Measurements from ENCODE around the gene ASTE1. TPM values are rescaled to one million over a fixed set of nuclear protein-coding genes. Genes with fewer than 3 reads are reported as not detected.
"Not testable (repeated sequence)": the region's sequence is repeated elsewhere in the genome, so short reads cannot be mapped to it uniquely, and the experiment has no call there.

Gene ASTE1
- total and polyA plus RNA-seq, 5 donors, result 2.2 to 5.1 (median 4.5) TPM

DNA sequence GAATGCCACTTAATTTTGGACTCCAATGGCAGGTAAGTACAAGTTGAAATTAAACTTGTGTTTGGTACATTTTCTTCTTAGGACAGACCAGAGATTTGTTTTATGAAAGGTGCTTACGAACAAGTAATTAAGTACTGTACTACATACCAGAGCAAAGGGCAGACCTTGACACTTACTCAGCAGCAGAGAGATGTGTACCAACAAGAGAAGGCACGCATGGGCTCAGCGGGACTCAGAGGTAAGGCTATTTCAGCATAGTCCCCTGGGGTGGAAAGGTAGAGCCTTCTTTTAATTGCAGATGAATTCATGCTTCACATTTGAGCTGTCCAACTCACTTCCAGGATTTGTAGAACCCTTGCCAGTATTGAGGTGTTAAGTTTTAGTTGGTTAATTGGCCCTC is 51.4 kb downstream of the ASTE1 start:
- Histone ChIP-seq H3K4me3 (ENCODE audit: low read length) (no peak overlapping the region), H3K27ac (ENCODE audit: low read length) (no peak overlapping the region), H3K4me1 (ENCODE audit: control insufficient read depth, insufficient read depth, low read length) (no peaks in the 10 kb centered on the region), H3K27me3 (ENCODE audit: control insufficient read depth, insufficient read depth) (no peaks in the 10 kb centered on the region), H3K9me3 (ENCODE audit: control insufficient read depth, low read length) (no peaks in the 10 kb centered on the region)
- 92% methylated on average over 3 of the region's 3 CpGs for WGBS
- ATAC-seq (no peak), DNase-seq (no peak)
- intact Hi-C loops (cut with DNase I), result no loop called here

- no peaks in the 10 kb centered on the region for H3K4me1 ChIP-seq (ENCODE audit: control insufficient read depth, insufficient read depth, low read length)
- no peak overlapping the region for H3K27ac ChIP-seq (ENCODE audit: low read length)
- H3K27me3 ChIP-seq (ENCODE audit: control insufficient read depth, insufficient read depth), result no peaks in the 10 kb centered on the region
- intact Hi-C loops (cut with DNase I), result no loop called here
- no peak overlapping the region for H3K4me3 ChIP-seq (ENCODE audit: low read length)
- H3K9me3 ChIP-seq (ENCODE audit: control insufficient read depth, low read length), result no peaks in the 10 kb centered on the region
- ATAC-seq (no peak), DNase-seq (no peak)
- WGBS, result 95% methylated on average over 2 of the region's 2 CpGs
These were observed 52.4 kb downstream of the ASTE1 start for GRCh38 chr3:130974201-130974600.

DNA sequence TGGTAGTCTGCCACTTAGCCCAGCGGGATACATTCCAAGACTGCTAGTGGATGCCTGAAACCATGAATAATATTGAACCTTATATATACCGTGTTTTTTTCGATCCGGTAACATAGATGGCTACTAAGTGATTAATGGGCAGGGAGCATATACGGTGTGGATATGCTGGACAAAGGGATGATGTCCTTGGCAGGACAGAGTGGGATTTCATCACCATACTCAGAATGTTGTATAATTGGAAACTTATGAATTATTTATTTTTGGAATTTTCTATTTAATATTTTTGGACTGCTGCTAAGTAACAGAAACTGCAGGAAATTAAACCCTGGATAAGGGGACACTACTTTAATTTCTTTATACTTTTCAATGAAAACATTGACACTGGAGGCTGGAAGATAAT is 53.2 kb downstream of the ASTE1 start:
- Histone ChIP-seq H3K4me1 (ENCODE audit: control insufficient read depth, insufficient read depth, low read length) (no peaks in the 10 kb centered on the region), H3K27me3 (ENCODE audit: control insufficient read depth, insufficient read depth) (no peaks in the 10 kb centered on the region), H3K4me3 (ENCODE audit: low read length) (no peak overlapping the region), H3K9me3 (ENCODE audit: control insufficient read depth, low read length) (no peaks in the 10 kb centered on the region), H3K27ac (ENCODE audit: low read length) (no peak overlapping the region)
- intact Hi-C loops (cut with DNase I), result no loop called here
- ATAC-seq (no peak), DNase-seq (no peak)
- WGBS, result 90% methylated on average over 5 of the region's 5 CpGs

GRCh38 chr3:130972592-130972991 is 54.0 kb downstream of the ASTE1 start:
- H3K9me3 ChIP-seq (ENCODE audit: control insufficient read depth, low read length); H3K4me3 ChIP-seq (ENCODE audit: low read length); H3K4me1 ChIP-seq (ENCODE audit: control insufficient read depth, insufficient read depth, low read length); H3K27me3 ChIP-seq (ENCODE audit: control insufficient read depth, insufficient read depth); ATAC-seq; DNase-seq; intact Hi-C loops (cut with DNase I); H3K27ac ChIP-seq (ENCODE audit: low read length): not testable (repeated sequence)
- WGBS, result 98% methylated on average over 2 of the region's 2 CpGs

DNA sequence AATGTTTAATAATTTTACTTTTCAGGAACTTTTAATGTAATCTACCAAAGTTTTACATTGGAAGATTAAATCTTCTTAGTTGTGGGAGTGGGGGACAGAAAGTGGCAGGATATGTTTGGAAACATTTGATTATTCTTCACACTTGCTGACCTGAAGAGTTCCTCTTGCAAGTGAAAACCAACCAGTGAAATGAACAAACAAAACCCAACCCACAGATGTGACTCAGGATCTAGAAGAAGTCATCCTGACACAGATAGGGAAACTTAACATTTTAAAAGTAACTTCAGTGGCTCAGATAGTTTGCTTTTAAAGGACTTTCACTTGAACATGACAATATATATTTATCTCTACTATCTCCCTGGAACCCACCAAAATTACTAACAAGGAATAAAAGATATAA is 55.4 kb downstream of the ASTE1 start:
- DNase-seq (no peak), ATAC-seq (no peak)
- Histone ChIP-seq H3K27me3 (ENCODE audit: control insufficient read depth, insufficient read depth) (no peaks in the 10 kb centered on the region), H3K4me3 (ENCODE audit: low read length) (no peak overlapping the region), H3K9me3 (ENCODE audit: control insufficient read depth, low read length) (no peaks in the 10 kb centered on the region), H3K27ac (ENCODE audit: low read length) (no peak overlapping the region), H3K4me1 (ENCODE audit: control insufficient read depth, insufficient read depth, low read length) (no peaks in the 10 kb centered on the region)
- intact Hi-C loops (cut with DNase I), result no loop called here

GRCh38 chr3:130969621-130970020 is 57.0 kb downstream of the ASTE1 start:
- intact Hi-C loops (cut with DNase I), result no loop called here
- no peak for DNase-seq
- H3K4me3 ChIP-seq (ENCODE audit: low read length), result no peak overlapping the region
- 94% methylated on average over 2 of the region's 2 CpGs for WGBS
- no peak overlapping the region for H3K27ac ChIP-seq (ENCODE audit: low read length)
- H3K4me1 ChIP-seq (ENCODE audit: control insufficient read depth, insufficient read depth, low read length), result no peaks in the 10 kb centered on the region
- no peak for ATAC-seq
- no peaks in the 10 kb centered on the region for H3K9me3 ChIP-seq (ENCODE audit: control insufficient read depth, low read length)
- no peaks in the 10 kb centered on the region for H3K27me3 ChIP-seq (ENCODE audit: control insufficient read depth, insufficient read depth)

DNA sequence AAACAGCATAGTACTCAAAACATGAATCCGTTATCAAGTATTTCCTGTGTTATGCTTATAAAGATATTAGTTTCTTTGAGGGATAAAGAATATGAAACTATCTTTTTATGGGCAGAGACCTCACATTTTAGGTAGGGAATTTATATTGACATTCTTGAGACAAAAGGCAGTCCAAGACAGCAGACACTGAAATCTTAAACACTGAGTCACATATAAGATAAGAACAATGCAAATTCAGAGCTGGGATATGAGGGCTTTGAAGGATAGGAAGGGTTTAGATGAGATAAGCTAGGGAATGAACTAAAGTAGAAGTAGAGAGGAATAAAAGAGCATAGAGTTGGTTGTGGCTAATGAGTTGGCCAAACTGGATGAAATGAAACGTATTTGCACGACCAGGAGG is 58.4 kb downstream of the ASTE1 start:
- Histone ChIP-seq H3K27ac (ENCODE audit: low read length) (no peak overlapping the region), H3K9me3 (ENCODE audit: control insufficient read depth, low read length) (no peaks in the 10 kb centered on the region), H3K4me1 (ENCODE audit: control insufficient read depth, insufficient read depth, low read length) (no peaks in the 10 kb centered on the region), H3K27me3 (ENCODE audit: control insufficient read depth, insufficient read depth) (no peaks in the 10 kb centered on the region), H3K4me3 (ENCODE audit: low read length) (no peak overlapping the region)
- 85% methylated on average over 3 of the region's 3 CpGs for WGBS
- ATAC-seq, result no peak
- no peak for DNase-seq
- intact Hi-C loops (cut with DNase I), result no loop called here

GRCh38 chr3:130967281-130967680 is 59.3 kb downstream of the ASTE1 start:
- ATAC-seq, result no peak
- WGBS, result 97% methylated on average over 2 of the region's 2 CpGs
- intact Hi-C loops (cut with DNase I), result no loop called here
- Histone ChIP-seq H3K4me1 (ENCODE audit: control insufficient read depth, insufficient read depth, low read length) (no peaks in the 10 kb centered on the region), H3K27me3 (ENCODE audit: control insufficient read depth, insufficient read depth) (no peaks in the 10 kb centered on the region), H3K27ac (ENCODE audit: low read length) (no peak overlapping the region), H3K4me3 (ENCODE audit: low read length) (no peak overlapping the region), H3K9me3 (ENCODE audit: control insufficient read depth, low read length) (no peaks in the 10 kb centered on the region)
- no peak for DNase-seq

- ATAC-seq, result no peak
- intact Hi-C loops (cut with DNase I), result no loop called here
These were observed 62.7 kb downstream of the ASTE1 start for GRCh38 chr3:130963878-130964277.

More at GRCh38 chr3:130963878-130964277, 62.7 kb downstream of the ASTE1 start:
- H3K27me3 ChIP-seq (ENCODE audit: control insufficient read depth, insufficient read depth), result no peaks in the 10 kb centered on the region
- H3K4me1 ChIP-seq (ENCODE audit: control insufficient read depth, insufficient read depth, low read length), result no peaks in the 10 kb centered on the region
- H3K4me3 ChIP-seq (ENCODE audit: low read length), result no peak overlapping the region
- DNase-seq, result no peak
- 82% methylated on average over 3 of the region's 3 CpGs for whole genome bisulfite sequencing
- H3K9me3 ChIP-seq (ENCODE audit: control insufficient read depth, low read length), result no peaks in the 10 kb centered on the region
- no peak overlapping the region for H3K27ac ChIP-seq (ENCODE audit: low read length)

Other genes starting within 250 kb of the ASTE1 start
- gene ATP2C1, start 132.7 kb downstream of the ASTE1 start, total RNA-seq, result 10 to 100 TPM; 55.7 to 59.8 (median 57.5) TPM
- 33.3 TPM for gene ATP2C1, start 132.7 kb downstream of the ASTE1 start, polyA plus RNA-seq
- 1 to 10 TPM; 2.3 to 3.6 (median 2.6) TPM for gene NEK11, start 52 bp upstream of the ASTE1 start, total RNA-seq
- gene NEK11, start 52 bp upstream of the ASTE1 start, polyA plus RNA-seq, result 1.1 TPM